Measurements from ENCODE around the gene CCKAR.

DNA sequence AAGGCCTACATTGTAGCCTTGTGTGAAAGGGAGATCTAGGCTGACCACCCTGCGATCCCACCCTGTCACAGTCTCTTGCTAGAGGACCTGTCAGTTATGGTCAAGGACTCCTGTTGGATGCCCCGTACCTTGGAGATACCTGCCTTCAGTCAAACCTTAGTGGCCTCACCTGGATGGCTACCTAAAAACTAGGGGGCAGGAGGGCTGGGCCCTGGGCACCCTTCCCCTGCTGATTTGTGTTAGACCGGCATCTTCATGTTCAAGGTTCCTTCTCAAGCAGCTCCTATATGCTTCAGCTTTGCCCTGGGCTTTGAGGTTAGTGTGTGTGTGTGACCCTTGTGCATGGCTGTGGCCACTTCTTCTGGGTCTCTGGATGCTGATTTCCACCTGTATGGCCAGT lies 35.3 kb downstream of the CCKAR start:
- TF ChIP-seq, protein P1, sequence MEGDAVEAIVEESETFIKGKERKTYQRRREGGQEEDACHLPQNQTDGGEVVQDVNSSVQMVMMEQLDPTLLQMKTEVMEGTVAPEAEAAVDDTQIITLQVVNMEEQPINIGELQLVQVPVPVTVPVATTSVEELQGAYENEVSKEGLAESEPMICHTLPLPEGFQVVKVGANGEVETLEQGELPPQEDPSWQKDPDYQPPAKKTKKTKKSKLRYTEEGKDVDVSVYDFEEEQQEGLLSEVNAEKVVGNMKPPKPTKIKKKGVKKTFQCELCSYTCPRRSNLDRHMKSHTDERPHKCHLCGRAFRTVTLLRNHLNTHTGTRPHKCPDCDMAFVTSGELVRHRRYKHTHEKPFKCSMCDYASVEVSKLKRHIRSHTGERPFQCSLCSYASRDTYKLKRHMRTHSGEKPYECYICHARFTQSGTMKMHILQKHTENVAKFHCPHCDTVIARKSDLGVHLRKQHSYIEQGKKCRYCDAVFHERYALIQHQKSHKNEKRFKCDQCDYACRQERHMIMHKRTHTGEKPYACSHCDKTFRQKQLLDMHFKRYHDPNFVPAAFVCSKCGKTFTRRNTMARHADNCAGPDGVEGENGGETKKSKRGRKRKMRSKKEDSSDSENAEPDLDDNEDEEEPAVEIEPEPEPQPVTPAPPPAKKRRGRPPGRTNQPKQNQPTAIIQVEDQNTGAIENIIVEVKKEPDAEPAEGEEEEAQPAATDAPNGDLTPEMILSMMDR (IDR thresholded peaks at IDR 0.05; ENCODE audit: poor library complexity): no peak
- no peak for TF ChIP-seq EZH2phosphoT487 (IDR thresholded peaks at IDR 0.05; ENCODE audit: low read depth, severe bottlenecking, unreplicated experiment)
- TF ChIP-seq EZH2 (IDR thresholded peaks at IDR 0.05; ENCODE audit: borderline replicate concordance): no peak
